ENCODE measurements around the gene FYN. TPM values are rescaled to one million over a fixed set of nuclear protein-coding genes. Genes with fewer than 3 reads are reported as not detected.

FYN gene
- total RNA-seq, 1 experiment from 2014 or later: 7.2 TPM

DNA sequence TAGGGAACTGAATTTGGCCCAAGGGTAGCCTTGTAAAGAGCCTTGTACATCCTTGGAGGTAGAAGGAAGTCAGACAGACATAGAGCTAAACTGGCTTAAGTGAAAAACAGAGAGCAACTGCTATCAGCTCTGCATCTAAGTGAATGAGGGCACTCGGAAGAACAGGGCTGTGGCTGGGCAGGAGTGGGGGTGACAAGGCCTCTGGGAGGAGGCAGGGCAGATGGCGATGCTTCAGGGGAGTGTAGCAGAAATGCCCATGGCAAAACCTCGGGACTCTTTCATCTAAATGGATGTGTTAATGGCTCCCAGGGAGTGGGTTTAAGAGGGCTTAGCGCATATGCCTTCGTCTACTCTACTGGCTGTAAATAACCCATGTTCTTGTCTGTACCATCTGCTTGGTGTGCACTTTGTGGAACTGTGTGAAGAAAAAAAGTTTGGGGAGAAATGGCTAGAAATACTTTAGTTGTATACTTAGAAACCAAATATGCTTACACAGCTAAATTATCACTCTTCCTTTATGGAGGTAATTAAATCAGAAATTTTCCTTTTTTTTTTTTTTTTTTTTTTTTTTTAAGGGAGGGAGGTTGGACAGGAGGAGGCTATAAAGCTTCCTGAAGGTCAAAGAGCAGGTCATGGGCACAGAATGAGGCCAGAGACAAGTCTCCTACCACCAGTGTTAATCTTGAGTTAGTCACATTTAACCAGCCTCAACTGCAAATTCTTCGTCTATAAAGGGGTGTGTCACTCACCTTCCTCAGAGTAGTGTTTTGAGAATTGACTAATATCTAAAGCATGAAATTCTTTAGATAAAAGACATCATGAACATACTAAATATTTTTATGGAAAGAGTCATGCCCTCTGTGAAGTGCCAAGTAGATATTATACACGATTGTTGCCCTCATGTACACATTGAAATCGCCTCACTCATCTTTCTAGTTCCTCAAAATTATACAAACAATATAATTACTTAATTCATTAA lies 60.9 kb downstream of the FYN start:
- CTCF ChIA-PET: no interaction called here
- H3K4me1 ChIP-seq: no peaks in the 10 kb centered on the region
- intact Hi-C loops (cut with micrococcal nuclease; ENCODE audit: unreplicated experiment): no loop called here
- no peaks in the 10 kb centered on the region for H3K36me3 ChIP-seq (ENCODE audit: control insufficient read depth, insufficient read depth, low read length)
- TF ChIP-seq, protein P1, sequence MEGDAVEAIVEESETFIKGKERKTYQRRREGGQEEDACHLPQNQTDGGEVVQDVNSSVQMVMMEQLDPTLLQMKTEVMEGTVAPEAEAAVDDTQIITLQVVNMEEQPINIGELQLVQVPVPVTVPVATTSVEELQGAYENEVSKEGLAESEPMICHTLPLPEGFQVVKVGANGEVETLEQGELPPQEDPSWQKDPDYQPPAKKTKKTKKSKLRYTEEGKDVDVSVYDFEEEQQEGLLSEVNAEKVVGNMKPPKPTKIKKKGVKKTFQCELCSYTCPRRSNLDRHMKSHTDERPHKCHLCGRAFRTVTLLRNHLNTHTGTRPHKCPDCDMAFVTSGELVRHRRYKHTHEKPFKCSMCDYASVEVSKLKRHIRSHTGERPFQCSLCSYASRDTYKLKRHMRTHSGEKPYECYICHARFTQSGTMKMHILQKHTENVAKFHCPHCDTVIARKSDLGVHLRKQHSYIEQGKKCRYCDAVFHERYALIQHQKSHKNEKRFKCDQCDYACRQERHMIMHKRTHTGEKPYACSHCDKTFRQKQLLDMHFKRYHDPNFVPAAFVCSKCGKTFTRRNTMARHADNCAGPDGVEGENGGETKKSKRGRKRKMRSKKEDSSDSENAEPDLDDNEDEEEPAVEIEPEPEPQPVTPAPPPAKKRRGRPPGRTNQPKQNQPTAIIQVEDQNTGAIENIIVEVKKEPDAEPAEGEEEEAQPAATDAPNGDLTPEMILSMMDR (IDR thresholded peaks at IDR 0.05; ENCODE audit: insufficient read depth in 1 of 2, low read depth in 1 of 2, low read length in 1 of 2, severe bottlenecking in 1 of 2, unreplicated experiment in 1 of 2): no peak
- no TSS peak for BruUV-seq (replicated peaks)
- Mint-ChIP-seq H3K9me3 (ENCODE audit: unreplicated experiment) (no peaks in the 10 kb centered on the region), H3K27ac (ENCODE audit: unreplicated experiment) (no peak overlapping the region), H3K4me3 (ENCODE audit: unreplicated experiment) (no peak overlapping the region), H3K27me3 (ENCODE audit: insufficient read depth, unreplicated experiment) (no peaks in the 10 kb centered on the region), H3K4me1 (ENCODE audit: low read depth, unreplicated experiment) (no peaks in the 10 kb centered on the region), H3K36me3 (ENCODE audit: insufficient read depth, unreplicated experiment) (peaks cover 5% of the 10 kb centered on the region)
- no peak for DNase-seq
- H3K9me3 ChIP-seq: no peaks in the 10 kb centered on the region
- POLR2A ChIA-PET: no interaction called here
- no peaks in the 10 kb centered on the region for H3K27me3 ChIP-seq (replicated peaks; ENCODE audit: control insufficient read depth, insufficient read depth, low read length)
- H3K4me3 ChIP-seq (ENCODE audit: low read depth, low read length): no peak overlapping the region

GRCh38 chr6:111810294-111811131 lies 62.7 kb downstream of the FYN start:
- H3K4me1 Mint-ChIP-seq (ENCODE audit: low read depth, unreplicated experiment): no peaks in the 10 kb centered on the region
- no peak overlapping the region for H3K4me3 ChIP-seq (ENCODE audit: low read depth, low read length)
- H3K4me1 ChIP-seq: no peaks in the 10 kb centered on the region
- intact Hi-C loops (cut with micrococcal nuclease; ENCODE audit: unreplicated experiment): no loop called here
- DNase-seq: no peak
- no peaks in the 10 kb centered on the region for H3K36me3 ChIP-seq (ENCODE audit: control insufficient read depth, insufficient read depth, low read length)
- peaks cover 5% of the 10 kb centered on the region for H3K36me3 Mint-ChIP-seq (ENCODE audit: insufficient read depth, unreplicated experiment)
- TF ChIP-seq, protein P1 (IDR thresholded peaks at IDR 0.05; ENCODE audit: insufficient read depth in 1 of 2, low read depth in 1 of 2, low read length in 1 of 2, severe bottlenecking in 1 of 2, unreplicated experiment in 1 of 2): no peak
- H3K9me3 ChIP-seq: no peaks in the 10 kb centered on the region
- ChIA-PET POLR2A (no interaction called here), CTCF (no interaction called here)
- no peak overlapping the region for H3K4me3 Mint-ChIP-seq (ENCODE audit: unreplicated experiment)
- no peaks in the 10 kb centered on the region for H3K27me3 Mint-ChIP-seq (ENCODE audit: insufficient read depth, unreplicated experiment)
- no peak overlapping the region for H3K27ac Mint-ChIP-seq (ENCODE audit: unreplicated experiment)
- H3K27me3 ChIP-seq (replicated peaks; ENCODE audit: control insufficient read depth, insufficient read depth, low read length): no peaks in the 10 kb centered on the region
- BruUV-seq (replicated peaks): no TSS peak
- no peaks in the 10 kb centered on the region for H3K9me3 Mint-ChIP-seq (ENCODE audit: unreplicated experiment)

GRCh38 chr6:111809766-111810165 lies 63.5 kb downstream of the FYN start:
- no peak overlapping the region for H3K4me3 ChIP-seq (ENCODE audit: low read depth, low read length)
- intact Hi-C loops (cut with micrococcal nuclease; ENCODE audit: unreplicated experiment): no loop called here
- peaks cover 5% of the 10 kb centered on the region for H3K36me3 Mint-ChIP-seq (ENCODE audit: insufficient read depth, unreplicated experiment)
- H3K36me3 ChIP-seq (ENCODE audit: control insufficient read depth, insufficient read depth, low read length): no peaks in the 10 kb centered on the region
- H3K9me3 ChIP-seq: no peaks in the 10 kb centered on the region
- POLR2A ChIA-PET: no interaction called here
- CTCF ChIA-PET: no interaction called here
- H3K9me3 Mint-ChIP-seq (ENCODE audit: unreplicated experiment): no peaks in the 10 kb centered on the region
- TF ChIP-seq, protein P1 (IDR thresholded peaks at IDR 0.05; ENCODE audit: insufficient read depth in 1 of 2, low read depth in 1 of 2, low read length in 1 of 2, severe bottlenecking in 1 of 2, unreplicated experiment in 1 of 2): no peak
- BruUV-seq (replicated peaks): no TSS peak
- H3K4me1 ChIP-seq: no peaks in the 10 kb centered on the region
- no peak overlapping the region for H3K4me3 Mint-ChIP-seq (ENCODE audit: unreplicated experiment)
- no peaks in the 10 kb centered on the region for H3K27me3 ChIP-seq (replicated peaks; ENCODE audit: control insufficient read depth, insufficient read depth, low read length)
- no peak overlapping the region for H3K27ac Mint-ChIP-seq (ENCODE audit: unreplicated experiment)
- DNase-seq: no peak
- no peaks in the 10 kb centered on the region for H3K27me3 Mint-ChIP-seq (ENCODE audit: insufficient read depth, unreplicated experiment)
- no peaks in the 10 kb centered on the region for H3K4me1 Mint-ChIP-seq (ENCODE audit: low read depth, unreplicated experiment)
